Measurements from ENCODE around the gene RAMP1. TPM values are rescaled to one million over a fixed set of nuclear protein-coding genes. Genes with fewer than 3 reads are reported as not detected.

RAMP1 gene
- total RNA-seq, 1 donor from 2014 or later: 9.1 TPM

DNA sequence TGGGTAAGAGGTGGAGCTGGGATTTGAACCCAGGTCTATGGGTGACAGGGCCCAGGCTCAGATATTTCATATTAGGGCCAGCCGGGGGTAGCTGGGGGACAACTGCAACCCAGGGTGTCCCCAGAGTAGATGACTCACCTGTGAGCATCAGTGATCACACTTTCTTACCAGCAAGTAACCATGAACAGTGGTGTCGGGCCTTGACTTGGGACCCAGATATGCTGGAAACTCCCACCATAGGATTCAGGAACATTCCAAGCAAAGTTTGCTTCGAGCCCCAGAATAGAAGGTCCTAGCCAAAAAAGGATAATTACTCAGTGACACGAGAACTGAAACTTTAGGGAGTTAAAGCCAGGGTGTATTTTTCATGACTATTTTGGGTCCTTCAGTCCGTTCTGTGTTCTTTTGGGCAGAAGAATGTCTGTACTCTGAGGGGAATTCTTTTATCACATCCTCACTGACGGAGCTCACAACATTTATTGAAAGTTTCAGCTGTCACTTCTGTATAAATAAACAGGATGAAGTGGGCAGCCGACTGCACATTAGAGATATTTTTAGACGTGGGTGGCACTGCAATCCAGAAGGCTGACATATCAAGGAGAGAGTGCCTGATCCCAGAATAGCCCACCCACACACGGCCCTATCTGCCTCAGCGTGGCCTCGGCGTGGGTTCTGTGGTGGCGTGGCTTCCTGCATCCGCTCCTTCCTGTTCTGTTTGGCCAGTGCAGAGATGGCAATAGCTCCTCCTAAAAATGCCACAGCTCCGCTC lies 45.6 kb downstream of the RAMP1 start:
- Histone ChIP-seq H3K27ac (ENCODE audit: low read depth, low read length) (peak overlapping the region; percentile 52), H3K4me1 (ENCODE audit: insufficient read depth, low read length) (peaks cover 11% of the 10 kb centered on the region), H3K27me3 (ENCODE audit: insufficient read depth, low read length) (no peaks in the 10 kb centered on the region), H3K9me3 (ENCODE audit: insufficient read depth, low read depth, low read length) (no peaks in the 10 kb centered on the region), H3K79me2 (ENCODE audit: insufficient read depth, low read length) (no peaks in the 10 kb centered on the region), H2AFZ (ENCODE audit: low read depth, low read length) (peak overlapping the region; percentile 69), H3K4me3 (ENCODE audit: insufficient read depth, low read depth, low read length) (no peak overlapping the region), H3K4me2 (ENCODE audit: low read length) (peak overlapping the region; percentile 53), H3K36me3 (ENCODE audit: insufficient read depth, low read length) (no peaks in the 10 kb centered on the region), H4K20me1 (ENCODE audit: insufficient read depth, low read length) (no peaks in the 10 kb centered on the region), H3K9ac (ENCODE audit: low read length) (peak overlapping the region; percentile 13)
- TF ChIP-seq EZH2 (IDR thresholded peaks at IDR 0.05; ENCODE audit: insufficient read depth, low read length): no peak
- TF ChIP-seq, protein P1, sequence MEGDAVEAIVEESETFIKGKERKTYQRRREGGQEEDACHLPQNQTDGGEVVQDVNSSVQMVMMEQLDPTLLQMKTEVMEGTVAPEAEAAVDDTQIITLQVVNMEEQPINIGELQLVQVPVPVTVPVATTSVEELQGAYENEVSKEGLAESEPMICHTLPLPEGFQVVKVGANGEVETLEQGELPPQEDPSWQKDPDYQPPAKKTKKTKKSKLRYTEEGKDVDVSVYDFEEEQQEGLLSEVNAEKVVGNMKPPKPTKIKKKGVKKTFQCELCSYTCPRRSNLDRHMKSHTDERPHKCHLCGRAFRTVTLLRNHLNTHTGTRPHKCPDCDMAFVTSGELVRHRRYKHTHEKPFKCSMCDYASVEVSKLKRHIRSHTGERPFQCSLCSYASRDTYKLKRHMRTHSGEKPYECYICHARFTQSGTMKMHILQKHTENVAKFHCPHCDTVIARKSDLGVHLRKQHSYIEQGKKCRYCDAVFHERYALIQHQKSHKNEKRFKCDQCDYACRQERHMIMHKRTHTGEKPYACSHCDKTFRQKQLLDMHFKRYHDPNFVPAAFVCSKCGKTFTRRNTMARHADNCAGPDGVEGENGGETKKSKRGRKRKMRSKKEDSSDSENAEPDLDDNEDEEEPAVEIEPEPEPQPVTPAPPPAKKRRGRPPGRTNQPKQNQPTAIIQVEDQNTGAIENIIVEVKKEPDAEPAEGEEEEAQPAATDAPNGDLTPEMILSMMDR (IDR thresholded peaks at IDR 0.05; ENCODE audit: insufficient read depth, low read depth, low read length): no peak
- Mint-ChIP-seq H3K27me3 (ENCODE audit: low read depth, unreplicated experiment) (no peaks in the 10 kb centered on the region), H3K4me3 (ENCODE audit: unreplicated experiment) (no peak overlapping the region), H3K36me3 (ENCODE audit: low read depth, unreplicated experiment) (no peaks in the 10 kb centered on the region), H3K9me3 (ENCODE audit: unreplicated experiment) (no peaks in the 10 kb centered on the region), H3K4me1 (ENCODE audit: low read depth, unreplicated experiment) (peaks cover 7% of the 10 kb centered on the region), H3K27ac (ENCODE audit: unreplicated experiment) (peak overlapping the region; percentile 30)
- FAIRE-seq: peak; percentile 97
- DNase-seq (ENCODE audit: low read depth): peak; percentile 86

DNA sequence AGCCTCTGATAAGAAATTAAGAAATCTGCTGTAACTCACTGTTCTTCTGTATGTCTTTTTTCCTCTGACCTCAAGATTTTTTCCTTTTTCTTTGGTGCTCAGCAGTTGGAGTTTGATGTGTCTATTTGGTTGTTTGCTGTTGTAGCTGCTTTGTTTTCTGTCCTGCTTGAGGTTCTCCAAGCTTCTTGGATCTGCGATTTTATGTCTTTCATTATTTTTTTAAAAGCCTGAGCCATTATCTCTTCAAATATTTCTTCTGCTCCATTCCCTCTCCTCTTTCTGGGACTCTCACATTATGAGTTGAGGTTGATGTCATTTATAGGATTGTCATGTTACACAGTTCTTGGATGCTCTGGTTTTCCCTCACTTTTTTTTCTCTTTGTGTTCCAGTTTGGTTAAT lies 47.7 kb downstream of the RAMP1 start:
- no peaks in the 10 kb centered on the region for H3K9me3 Mint-ChIP-seq (ENCODE audit: unreplicated experiment)
- H3K27me3 Mint-ChIP-seq (ENCODE audit: low read depth, unreplicated experiment): peaks cover 2% of the 10 kb centered on the region
- no peak for FAIRE-seq
- Histone ChIP-seq H3K4me2 (ENCODE audit: low read length) (no peak overlapping the region), H4K20me1 (ENCODE audit: insufficient read depth, low read length) (no peaks in the 10 kb centered on the region), H2AFZ (ENCODE audit: low read depth, low read length) (no peak overlapping the region), H3K27ac (ENCODE audit: low read depth, low read length) (no peak overlapping the region), H3K36me3 (ENCODE audit: insufficient read depth, low read length) (no peaks in the 10 kb centered on the region), H3K4me3 (ENCODE audit: insufficient read depth, low read depth, low read length) (no peak overlapping the region), H3K9ac (ENCODE audit: low read length) (no peak overlapping the region), H3K9me3 (ENCODE audit: insufficient read depth, low read depth, low read length) (no peaks in the 10 kb centered on the region), H3K79me2 (ENCODE audit: insufficient read depth, low read length) (no peaks in the 10 kb centered on the region), H3K4me1 (ENCODE audit: insufficient read depth, low read length) (peaks cover 11% of the 10 kb centered on the region), H3K27me3 (ENCODE audit: insufficient read depth, low read length) (no peaks in the 10 kb centered on the region)
- H3K4me3 Mint-ChIP-seq (ENCODE audit: unreplicated experiment): no peak overlapping the region
- H3K4me1 Mint-ChIP-seq (ENCODE audit: low read depth, unreplicated experiment): peaks cover 7% of the 10 kb centered on the region
- no peaks in the 10 kb centered on the region for H3K36me3 Mint-ChIP-seq (ENCODE audit: low read depth, unreplicated experiment)
- no peak overlapping the region for H3K27ac Mint-ChIP-seq (ENCODE audit: unreplicated experiment)
- TF ChIP-seq EZH2 (IDR thresholded peaks at IDR 0.05; ENCODE audit: insufficient read depth, low read length): no peak
- TF ChIP-seq, protein P1 (IDR thresholded peaks at IDR 0.05; ENCODE audit: insufficient read depth, low read depth, low read length): no peak
- DNase-seq (ENCODE audit: low read depth): no peak

DNA sequence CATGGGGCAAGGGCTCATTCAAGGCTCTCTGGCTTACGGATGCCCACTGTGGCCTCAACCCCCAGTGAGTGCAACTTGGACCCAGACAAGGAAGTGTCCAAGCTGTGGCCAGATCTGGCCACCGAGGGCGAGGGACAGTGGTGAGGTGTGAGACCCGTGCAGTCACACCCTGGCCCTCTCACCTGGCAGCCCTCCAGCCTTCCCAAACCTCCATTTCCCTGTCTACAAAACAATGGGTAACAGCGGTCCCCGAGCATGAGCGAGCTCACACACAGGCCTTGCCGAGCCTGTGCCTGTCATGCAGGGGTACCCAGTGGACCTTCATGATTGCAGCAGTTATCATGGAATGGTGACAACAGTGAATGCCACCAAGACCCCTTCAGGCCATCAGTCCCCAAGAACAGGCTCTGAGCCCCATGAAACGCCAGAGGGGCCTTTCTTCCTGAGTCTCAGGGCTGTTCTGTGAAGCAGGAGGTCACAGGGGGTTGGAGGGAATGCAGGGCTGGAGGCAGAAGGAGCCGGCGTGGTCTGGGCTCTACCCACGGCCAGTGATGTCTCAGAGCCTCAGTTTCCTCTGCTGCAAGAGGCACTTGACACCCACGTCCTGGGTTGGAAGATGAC lies 49.8 kb downstream of the RAMP1 start:
- Mint-ChIP-seq H3K4me3 (ENCODE audit: unreplicated experiment) (no peak overlapping the region), H3K27me3 (ENCODE audit: low read depth, unreplicated experiment) (peaks cover 12% of the 10 kb centered on the region), H3K36me3 (ENCODE audit: low read depth, unreplicated experiment) (no peaks in the 10 kb centered on the region), H3K4me1 (ENCODE audit: low read depth, unreplicated experiment) (peaks cover 7% of the 10 kb centered on the region), H3K27ac (ENCODE audit: unreplicated experiment) (no peak overlapping the region), H3K9me3 (ENCODE audit: unreplicated experiment) (no peaks in the 10 kb centered on the region)
- Histone ChIP-seq H4K20me1 (ENCODE audit: insufficient read depth, low read length) (no peaks in the 10 kb centered on the region), H2AFZ (ENCODE audit: low read depth, low read length) (no peak overlapping the region), H3K4me3 (ENCODE audit: insufficient read depth, low read depth, low read length) (no peak overlapping the region), H3K27me3 (ENCODE audit: insufficient read depth, low read length) (no peaks in the 10 kb centered on the region), H3K4me2 (ENCODE audit: low read length) (no peak overlapping the region), H3K9ac (ENCODE audit: low read length) (no peak overlapping the region), H3K9me3 (ENCODE audit: insufficient read depth, low read depth, low read length) (no peaks in the 10 kb centered on the region), H3K27ac (ENCODE audit: low read depth, low read length) (no peak overlapping the region), H3K79me2 (ENCODE audit: insufficient read depth, low read length) (no peaks in the 10 kb centered on the region), H3K4me1 (ENCODE audit: insufficient read depth, low read length) (peaks cover 11% of the 10 kb centered on the region), H3K36me3 (ENCODE audit: insufficient read depth, low read length) (no peaks in the 10 kb centered on the region)
- TF ChIP-seq, protein P1 (IDR thresholded peaks at IDR 0.05; ENCODE audit: insufficient read depth, low read depth, low read length): no peak
- no peak for TF ChIP-seq EZH2 (IDR thresholded peaks at IDR 0.05; ENCODE audit: insufficient read depth, low read length)
- DNase-seq (ENCODE audit: low read depth): no peak
- FAIRE-seq: no peak
